BJ (cell line): Measurements from ENCODE around the gene NECAB3. TPM values are rescaled to one million over a fixed set of nuclear protein-coding genes. Genes with fewer than 3 reads are reported as not detected.

Experiments
- CTCF ChIA-PET: fragments of 350-600 bp; formaldehyde crosslinking; extraction: SDS; loops from one replicate; lab custom pipeline; 2021; ENCODE audit warnings: antibody characterized with exemption, inconsistent platforms; lab: Yijun Ruan, JAX
- POLR2A ChIA-PET: fragments of 300-600 bp; sonication (Branson Sonifier 250); formaldehyde crosslinking; extraction: SDS; loops from one replicate; lab custom pipeline; 2021; ENCODE audit warnings: antibody characterized with exemption; lab: Charles Lee
- DNase-seq: peaks from one replicate; pipeline ENCODE4 v3.0.0-alpha.2; 2011; ENCODE audit warnings: low read depth
- H3K27me3 ChIP-seq: 2 replicates; pipeline ENCODE4 v1.6.0; 2011; ENCODE audit warnings: low read length; ENCODE audit not compliant: control insufficient read depth, insufficient read depth
- H3K36me3 ChIP-seq: 2 replicates; pipeline ENCODE4 v1.5.1; 2011; ENCODE audit warnings: low read length; ENCODE audit not compliant: control insufficient read depth, insufficient read depth
- H3K4me3 ChIP-seq: 2 replicates; pipeline ENCODE4 v1.5.1; 2011; ENCODE audit warnings: low read depth, mild to moderate bottlenecking, control low read depth, low read length
- CTCF ChIP-seq: IDR thresholded peaks from 2 replicates; pipeline ENCODE4 v1.5.1; 2011; ENCODE audit warnings: low read depth, mild to moderate bottlenecking, control low read depth, inconsistent platforms, low read length, moderate library complexity; ENCODE audit not compliant: insufficient read depth
- polyA plus RNA-seq: library from polyadenylated mRNA; depleted of rRNA; stranded (reverse); fragments of >200 nt; gene quantifications from 2 replicates; pipeline ENCODE4 v1.2.3, GENCODE V29; 2011

The NECAB3 gene
- polyA plus RNA-seq, 1 experiment = 20.2 TPM

DNA sequence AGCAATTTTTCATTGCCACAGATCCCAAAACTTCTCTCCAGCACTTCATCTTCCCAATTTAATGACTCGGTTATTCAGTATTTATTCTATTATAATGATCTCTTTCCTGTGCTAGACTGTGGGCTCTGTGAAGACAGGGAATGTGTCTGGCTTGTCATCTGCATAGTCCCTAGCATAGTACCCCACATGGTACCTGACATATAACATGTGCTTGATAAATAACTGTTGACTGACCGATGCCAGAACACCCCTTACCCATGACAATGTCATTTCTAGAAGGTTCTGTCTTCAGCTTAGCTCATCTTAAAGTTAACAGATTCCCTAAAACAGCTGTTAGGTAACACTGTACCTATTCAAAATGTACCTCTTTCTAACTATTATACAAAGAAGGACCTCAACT lies 42.3 kb upstream of the NECAB3 start:
- ChIA-PET CTCF (interaction anchor here (1.1 kb wide), 1 partner anchor 10 kb away, joined by 4 read pairs; no protein-coding TSS in a partner anchor), POLR2A (interaction anchor here (0.6 kb wide), 1 partner anchor 15 kb away, joined by 3 read pairs; the partner anchor contains the start of gene ZNF341)
- Histone ChIP-seq H3K27me3 (no peaks in the 10 kb centered on the region), H3K36me3 (peaks cover 2% of the 10 kb centered on the region), H3K4me3 (no peak overlapping the region)
- TF ChIP-seq CTCF = no peak
- no peak for DNase-seq

DNA sequence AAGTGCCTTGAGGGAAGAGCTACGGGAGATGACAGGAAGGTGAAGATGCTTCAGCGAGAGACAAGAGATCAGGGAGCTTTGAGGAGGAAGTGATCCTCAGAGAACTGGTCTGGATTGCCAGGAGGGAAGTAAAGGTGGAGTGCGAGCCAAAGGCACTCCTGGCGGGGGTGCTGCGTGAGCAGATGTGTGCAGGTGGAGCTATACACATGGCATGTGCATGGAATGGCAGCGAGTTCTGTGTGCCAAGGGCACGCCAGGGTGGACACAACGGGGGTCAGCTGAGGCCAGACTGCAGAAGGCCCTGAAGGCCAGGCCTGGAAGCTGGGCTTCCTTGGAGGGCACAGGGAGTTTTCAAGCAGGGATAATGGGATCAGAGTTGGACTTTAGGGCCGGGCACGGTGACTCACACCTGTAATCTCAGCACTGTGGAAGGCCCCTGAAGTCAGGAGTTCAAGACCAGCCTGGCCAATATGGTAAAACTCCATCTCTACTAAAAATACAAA lies 39.7 kb upstream of the NECAB3 start:
- ChIA-PET POLR2A (no interaction called here), CTCF (no interaction called here)
- no peak overlapping the region for H3K4me3 ChIP-seq

DNA sequence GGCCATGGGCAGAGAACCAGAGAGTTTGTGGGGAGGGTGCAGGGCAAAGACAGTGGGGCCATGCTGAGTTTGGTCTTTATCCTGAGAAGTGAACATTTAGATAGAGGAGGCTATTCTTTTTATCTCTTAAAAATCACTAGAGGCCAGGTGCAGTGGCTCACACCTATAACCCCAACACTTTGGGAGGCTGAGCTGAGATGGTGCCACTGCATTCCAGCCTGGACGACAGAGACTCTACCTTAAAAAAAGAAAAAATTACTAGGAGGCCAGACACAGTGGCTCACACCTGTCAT lies 37.2 kb upstream of the NECAB3 start:
- H3K27me3 ChIP-seq = no peaks in the 10 kb centered on the region
- CTCF ChIA-PET = no interaction called here
- DNase-seq = no peak
- POLR2A ChIA-PET = no interaction called here
- no peak for TF ChIP-seq CTCF
- H3K4me3 ChIP-seq = no peak overlapping the region
- peaks cover 5% of the 10 kb centered on the region for H3K36me3 ChIP-seq

More for the DNA sequence above, 39.7 kb upstream of the NECAB3 start:
- no peak for TF ChIP-seq CTCF
- Histone ChIP-seq H3K27me3 (no peaks in the 10 kb centered on the region), H3K36me3 (peaks cover 4% of the 10 kb centered on the region)
- DNase-seq = no peak

- DNase-seq = no peak
- Histone ChIP-seq H3K27me3 (no peaks in the 10 kb centered on the region), H3K4me3 (no peak overlapping the region), H3K36me3 (peaks cover 5% of the 10 kb centered on the region)
- TF ChIP-seq CTCF = no peak
- ChIA-PET CTCF (interaction anchor here (0.6 kb wide), 1 partner anchor 97 kb away, joined by 4 read pairs; no protein-coding TSS in a partner anchor), POLR2A (no interaction called here)
Measured at GRCh38 chr20:33710681-33711445, 36.6 kb upstream of the NECAB3 start.

DNA sequence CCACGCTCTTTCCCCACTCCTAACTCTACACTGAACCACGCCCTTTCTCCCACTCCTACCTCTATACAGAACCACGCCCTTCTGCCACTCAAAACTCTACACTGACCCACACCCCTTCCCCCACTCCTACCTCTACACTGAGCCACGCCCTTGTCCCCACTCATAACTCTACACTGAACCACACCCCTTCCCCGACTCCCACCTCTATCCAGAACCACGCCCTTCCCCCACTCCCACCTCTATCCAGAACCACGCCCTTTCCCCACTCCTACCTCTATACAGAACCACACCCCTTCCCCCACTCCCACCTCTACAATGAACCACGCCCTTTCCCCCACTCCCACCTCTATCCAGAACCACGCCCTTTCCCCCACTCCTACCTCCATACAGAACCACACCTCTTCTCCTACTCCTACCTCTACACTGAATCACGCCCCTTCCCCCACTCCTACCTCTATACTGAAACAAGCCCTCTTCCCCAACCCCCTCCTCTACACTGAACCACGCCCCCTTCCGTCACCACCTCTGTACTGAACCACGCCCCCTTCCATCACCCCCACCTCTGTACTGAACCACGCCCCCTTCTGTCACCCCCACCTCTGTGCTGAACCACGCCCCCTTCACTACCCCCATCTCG lies 35.8 kb upstream of the NECAB3 start:
- no peak overlapping the region for H3K4me3 ChIP-seq
- H3K36me3 ChIP-seq = peaks cover 5% of the 10 kb centered on the region
- ChIA-PET CTCF (interaction anchor here (0.6 kb wide), 1 partner anchor 98 kb away, joined by 4 read pairs; no protein-coding TSS in a partner anchor), POLR2A (no interaction called here)
- no peak for DNase-seq
- TF ChIP-seq CTCF = no peak
- H3K27me3 ChIP-seq = no peaks in the 10 kb centered on the region
